ENCODE data around the gene PSORS1C2.

PSORS1C2 gene

DNA sequence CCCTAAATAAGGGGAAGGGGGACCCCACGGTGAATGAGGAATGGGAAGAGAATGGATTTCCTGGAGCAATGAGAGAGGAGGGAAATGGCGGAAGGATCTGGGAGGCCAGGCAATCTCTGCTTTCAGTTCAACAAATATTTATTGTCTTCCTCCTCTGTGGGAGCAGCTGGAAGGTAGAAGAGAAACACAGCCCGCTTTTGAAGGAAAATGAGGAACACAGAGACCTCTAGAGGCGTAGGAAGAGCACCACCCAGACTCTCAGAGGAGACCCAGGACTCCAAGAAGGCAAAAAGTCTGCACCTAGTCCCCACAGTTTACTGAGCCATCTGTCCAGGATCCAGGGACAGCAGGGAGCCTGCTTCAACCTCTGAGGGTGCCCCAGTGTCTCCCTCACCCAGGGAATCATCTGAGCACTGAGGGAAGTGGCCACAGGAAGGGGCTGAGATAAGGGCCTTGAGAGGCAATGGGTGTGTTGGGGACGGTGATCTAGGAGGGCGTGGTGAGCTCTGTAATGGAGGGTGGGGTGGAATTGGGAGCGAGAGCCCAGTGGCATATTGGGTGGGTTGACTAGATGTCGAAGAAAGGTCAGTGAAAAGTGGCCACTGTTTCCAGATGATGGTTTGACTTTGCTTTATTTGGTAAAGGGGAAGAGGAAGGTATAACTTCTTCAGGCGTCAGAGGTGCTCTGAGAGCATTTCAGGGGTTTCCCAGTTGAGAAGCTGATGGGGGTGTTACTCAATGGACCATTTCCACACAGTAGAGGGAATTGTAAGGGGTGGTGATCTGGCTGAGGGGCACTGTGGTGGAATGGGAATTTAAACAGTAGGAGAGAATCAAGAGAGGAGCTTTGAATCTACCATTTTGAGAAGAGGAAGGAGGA is 23.7 kb downstream of the PSORS1C2 start:
- TF ChIP-seq, protein P1, sequence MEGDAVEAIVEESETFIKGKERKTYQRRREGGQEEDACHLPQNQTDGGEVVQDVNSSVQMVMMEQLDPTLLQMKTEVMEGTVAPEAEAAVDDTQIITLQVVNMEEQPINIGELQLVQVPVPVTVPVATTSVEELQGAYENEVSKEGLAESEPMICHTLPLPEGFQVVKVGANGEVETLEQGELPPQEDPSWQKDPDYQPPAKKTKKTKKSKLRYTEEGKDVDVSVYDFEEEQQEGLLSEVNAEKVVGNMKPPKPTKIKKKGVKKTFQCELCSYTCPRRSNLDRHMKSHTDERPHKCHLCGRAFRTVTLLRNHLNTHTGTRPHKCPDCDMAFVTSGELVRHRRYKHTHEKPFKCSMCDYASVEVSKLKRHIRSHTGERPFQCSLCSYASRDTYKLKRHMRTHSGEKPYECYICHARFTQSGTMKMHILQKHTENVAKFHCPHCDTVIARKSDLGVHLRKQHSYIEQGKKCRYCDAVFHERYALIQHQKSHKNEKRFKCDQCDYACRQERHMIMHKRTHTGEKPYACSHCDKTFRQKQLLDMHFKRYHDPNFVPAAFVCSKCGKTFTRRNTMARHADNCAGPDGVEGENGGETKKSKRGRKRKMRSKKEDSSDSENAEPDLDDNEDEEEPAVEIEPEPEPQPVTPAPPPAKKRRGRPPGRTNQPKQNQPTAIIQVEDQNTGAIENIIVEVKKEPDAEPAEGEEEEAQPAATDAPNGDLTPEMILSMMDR (IDR thresholded peaks at IDR 0.05; ENCODE audit: low read depth, low read length), result peak; percentile 46
- no peak for DNase-seq (ENCODE audit: extremely low read depth, low read depth)

DNA sequence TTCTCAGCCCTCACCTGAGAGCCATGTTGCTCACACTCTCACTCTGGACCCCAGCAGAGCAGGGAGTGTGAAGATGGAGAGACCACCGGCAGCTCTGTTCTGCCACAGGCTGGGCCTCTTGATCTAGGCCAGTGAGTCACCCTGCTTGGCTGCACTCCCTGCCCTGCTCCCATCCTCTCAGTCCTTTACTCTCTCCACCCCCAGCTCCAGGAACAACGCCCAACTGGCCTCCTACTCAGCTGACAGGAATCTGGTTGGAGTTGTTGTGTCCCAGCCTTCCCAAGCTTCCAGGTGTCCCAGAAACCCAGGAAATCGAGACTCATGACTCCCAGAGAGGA is 24.4 kb downstream of the PSORS1C2 start, which contains the start of gene PSORS1C1:
TSS of gene PSORS1C1 (plus strand) at position 260 of the 338 bp plus-strand sequence. CDS start 14,833 bp downstream, outside the sequence.
- TF ChIP-seq, protein P1 (IDR thresholded peaks at IDR 0.05; ENCODE audit: low read depth, low read length), result no peak
- DNase-seq (ENCODE audit: extremely low read depth, low read depth), result peak; percentile 87

DNA sequence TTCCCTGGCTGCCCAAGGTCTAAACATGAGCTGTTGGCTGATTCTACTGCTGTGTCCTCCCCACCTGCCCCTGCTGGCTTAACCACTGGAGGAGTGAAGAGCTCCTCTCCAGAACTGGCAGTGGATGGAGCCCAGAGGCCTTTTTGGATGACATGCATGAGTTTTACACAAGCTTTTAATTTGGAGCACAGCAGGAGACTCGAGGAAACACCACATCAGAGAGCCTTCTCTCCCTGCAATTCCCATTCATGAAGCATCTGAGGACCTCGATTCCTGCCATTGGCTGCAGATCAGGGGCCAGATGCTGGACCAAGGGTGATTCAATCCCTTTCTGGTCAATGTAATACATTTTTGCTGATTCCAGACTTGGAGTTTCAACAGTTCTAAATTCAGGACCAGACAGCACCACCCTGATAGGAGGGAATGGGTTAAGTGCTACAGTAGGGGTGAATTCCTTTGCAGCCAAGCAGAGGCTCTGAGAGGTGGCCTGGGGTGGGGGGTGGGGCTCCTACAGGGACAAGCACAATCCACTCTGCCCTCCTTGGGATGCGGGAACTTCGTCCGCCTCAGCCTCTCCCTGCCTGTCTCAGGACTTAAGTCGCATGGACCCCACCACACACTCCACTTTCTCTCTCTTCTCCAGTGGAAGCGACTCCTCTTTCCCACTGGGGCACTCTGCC is 24.9 kb downstream of the PSORS1C2 start:
- peak; percentile 43 for DNase-seq (ENCODE audit: extremely low read depth, low read depth)
- TF ChIP-seq, protein P1 (IDR thresholded peaks at IDR 0.05; ENCODE audit: low read depth, low read length), result no peak; the same call in 1 of the 2 replicates

DNA sequence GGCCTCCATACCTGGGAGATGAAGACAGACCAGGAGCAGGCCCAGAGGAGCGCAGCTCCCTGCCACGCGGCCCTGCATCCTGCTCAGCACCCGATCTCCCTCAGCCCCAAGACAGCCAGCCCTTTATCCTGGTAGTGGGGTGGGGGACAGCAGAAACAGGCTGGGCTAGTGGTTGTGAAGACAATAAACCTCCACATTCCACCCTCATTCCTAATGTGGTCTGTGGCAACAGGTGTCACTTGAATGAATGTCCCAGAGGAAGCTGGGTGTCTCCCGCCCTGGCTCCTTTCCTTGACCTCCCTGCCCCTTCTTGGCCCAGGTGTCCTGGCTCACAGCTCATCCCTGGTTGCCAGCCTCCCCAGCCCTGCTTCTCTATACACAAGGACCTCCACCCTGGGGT is 26.4 kb downstream of the PSORS1C2 start, which contains the start of gene C6orf15:
TSS of gene C6orf15 (minus strand) at position 98 of the 400 bp plus-strand sequence. CDS start at position 78, 20 bp downstream.
- TF ChIP-seq, protein P1 (IDR thresholded peaks at IDR 0.05; ENCODE audit: low read depth, low read length), result no peak

DNA sequence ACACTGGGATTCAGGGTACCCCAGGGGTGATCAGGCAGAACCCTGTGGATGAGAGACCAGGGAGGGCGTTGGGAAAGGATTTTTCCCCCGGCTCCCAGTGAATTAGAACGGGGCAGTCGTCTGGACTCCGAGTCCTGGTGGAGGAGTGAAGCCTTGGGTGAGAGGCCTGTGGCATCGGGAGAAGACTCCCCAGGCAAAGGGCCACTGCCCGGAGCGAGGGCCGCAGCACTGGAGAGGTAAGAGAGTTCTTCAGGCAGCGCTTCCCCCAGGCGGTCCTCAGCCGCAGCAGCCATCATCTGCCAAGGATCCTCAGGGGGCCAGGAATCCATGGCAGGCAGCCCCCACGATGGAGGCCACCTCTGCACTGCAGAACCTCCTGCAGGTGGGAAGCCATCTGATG is 27.2 kb downstream of the PSORS1C2 start:
- TF ChIP-seq, protein P1 (IDR thresholded peaks at IDR 0.05; ENCODE audit: low read depth, low read length), result no peak
- DNase-seq (ENCODE audit: extremely low read depth, low read depth), result no peak

More for the DNA sequence above, 26.4 kb downstream of the PSORS1C2 start, which contains the start of gene C6orf15:
- no peak for DNase-seq (ENCODE audit: extremely low read depth, low read depth)

DNA sequence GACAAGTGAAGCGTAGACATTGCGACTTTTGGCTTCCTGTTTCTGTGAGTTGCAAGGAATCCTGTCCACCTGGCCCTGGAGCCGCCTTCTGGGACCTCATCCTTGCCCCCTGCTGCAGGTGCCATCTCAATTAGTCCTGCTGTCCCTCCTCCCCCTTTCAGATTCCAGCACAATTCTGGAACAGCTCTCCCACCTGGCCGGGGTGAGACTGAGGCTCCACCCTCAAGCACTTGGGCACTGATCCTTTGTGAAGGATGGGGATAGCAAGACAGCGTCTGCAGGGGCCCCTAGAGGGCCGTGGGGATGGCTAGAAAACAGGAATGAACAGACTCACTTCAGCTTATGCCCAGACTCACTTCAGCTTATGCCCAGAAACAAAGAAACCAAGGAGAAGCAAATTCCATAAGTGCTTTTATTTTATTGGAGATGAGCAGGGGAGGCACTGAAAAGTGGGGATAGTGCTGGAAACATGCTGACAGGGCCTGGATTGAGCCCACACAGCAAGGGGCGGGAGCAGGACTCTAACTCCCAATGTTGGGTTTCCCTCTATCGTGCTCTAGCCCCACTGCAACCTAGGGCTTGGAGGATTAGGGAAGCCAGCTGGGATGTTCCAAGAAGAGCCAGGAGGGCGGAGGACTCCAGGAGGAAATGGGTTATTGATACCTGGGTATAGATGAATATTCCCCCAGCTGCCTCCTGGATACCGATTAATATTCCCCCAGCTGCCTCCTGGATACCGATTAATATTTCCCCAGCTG is 27.9 kb downstream of the PSORS1C2 start:
- TF ChIP-seq, protein P1 (IDR thresholded peaks at IDR 0.05; ENCODE audit: low read depth, low read length), result no peak
- DNase-seq (ENCODE audit: extremely low read depth, low read depth), result no peak

Data from AG09319 (cell line).